B cell (primary cell): Measurements from ENCODE around the gene CELF2. TPM values are rescaled to one million over a fixed set of nuclear protein-coding genes. Genes with fewer than 3 reads are reported as not detected.

ENCODE experiments used
- ATAC-seq: fragments of 200-7000 bp; cut with Tn5 transposase; one replicate; pipeline ENCODE4 v1.10.0; 2021; ENCODE audit warnings: low read depth, mild to moderate bottlenecking, moderate number of reproducible peaks, moderate library complexity
- CTCF ChIA-PET: fragments of 350-600 bp; sonication (Branson Sonifier 250); formaldehyde crosslinking; loops from one replicate; lab custom pipeline; 2021; ENCODE audit warnings: antibody characterized with exemption, inconsistent platforms; lab: Charles Lee
- POLR2A ChIA-PET: fragments of 350-600 bp; sonication (Branson Sonifier 250); formaldehyde crosslinking; loops from one replicate; lab custom pipeline; 2021; ENCODE audit warnings: antibody characterized with exemption; lab: Charles Lee
- DNase-seq: peaks from one replicate; pipeline ENCODE4 v3.0.0; 2013
- H2AFZ ChIP-seq: 2 replicates; pipeline ENCODE4 v1.6.1; 2012; ENCODE audit warnings: mild to moderate bottlenecking, low read depth, low read length; ENCODE audit not compliant: insufficient read depth, poor library complexity, severe bottlenecking
- H3K27ac ChIP-seq, 2 donors: 1 replicate in 1 of 2; 2 replicates in 1 of 2; pipeline ENCODE4 v1.5.1; 2012 to 2013; ENCODE audit warnings: low read length in 2 of 2, mild to moderate bottlenecking in 2 of 2, moderate library complexity in 1 of 2
- H3K27me3 ChIP-seq, 4 experiments: fragments of 200-600 bp in 1 of 4; sonication (generic) in 1 of 4; replicated peaks in 1 of 4; 1 replicate in 2 of 4; 2 replicates in 2 of 4; pipeline versions ENCODE4 v1.6.1 to v1.7.0; 2013 to 2016; ENCODE audit warnings: low read length in 3 of 4, mild to moderate bottlenecking in 2 of 4, mixed read lengths in 1 of 4, moderate library complexity in 1 of 4; ENCODE audit not compliant: insufficient read depth in 4 of 4, control insufficient read depth in 3 of 4; ENCODE audit errors: control extremely low read depth in 1 of 4
- H3K36me3 ChIP-seq, 2 experiments: replicated peaks in 1 of 2; 1 replicate in 1 of 2; 2 replicates in 1 of 2; pipeline versions ENCODE4 v1.6.1 to v1.7.1; 2013; ENCODE audit warnings: low read length in 1 of 2; ENCODE audit not compliant: insufficient read depth in 2 of 2, control insufficient read depth in 1 of 2; ENCODE audit errors: control extremely low read depth in 1 of 2, extremely low read depth in 1 of 2
- H3K4me1 ChIP-seq, 2 donors: fragments of 200-600 bp in 1 of 2; sonication (generic) in 1 of 2; 1 replicate in 1 of 2; 2 replicates in 1 of 2; pipeline versions ENCODE4 v1.5.1 to v1.6.1; 2013 to 2017; ENCODE audit warnings: low read length in 2 of 2; ENCODE audit not compliant: control insufficient read depth in 2 of 2, insufficient read depth in 2 of 2
- H3K4me2 ChIP-seq: replicated peaks from 2 replicates; pipeline ENCODE3; 2012; ENCODE audit warnings: mild to moderate bottlenecking, low read depth, low read length; ENCODE audit not compliant: poor library complexity, severe bottlenecking
- H3K4me3 ChIP-seq, 5 experiments: fragments of 200-600 bp in 1 of 5; sonication (generic) in 1 of 5; 1 replicate in 3 of 5; 2 replicates in 2 of 5; pipeline versions ENCODE4 v1.5.1 to v1.7.0; 2011 to 2016; ENCODE audit warnings: low read length in 4 of 5, mild to moderate bottlenecking in 4 of 5, low read depth in 2 of 5, control low read depth in 1 of 5, moderate library complexity in 1 of 5; ENCODE audit not compliant: insufficient read depth in 1 of 5; ENCODE audit errors: control extremely low read depth in 1 of 5, extremely low read depth in 1 of 5
- H3K79me2 ChIP-seq: fragments of 200-600 bp; sonication (generic); one replicate; pipeline ENCODE4 v1.6.0; 2016; ENCODE audit warnings: low read length; ENCODE audit not compliant: control insufficient read depth, insufficient read depth
- H3K9ac ChIP-seq: fragments of 200-600 bp; sonication (generic); 2 replicates; pipeline ENCODE4 v1.6.1; 2017; ENCODE audit warnings: mild to moderate bottlenecking, low read length, moderate library complexity
- H3K9me3 ChIP-seq, 3 donors: one replicate each; pipeline versions ENCODE4 v1.6.1 to v1.7.1; 2013; ENCODE audit warnings: low read length in 2 of 3; ENCODE audit not compliant: control insufficient read depth in 2 of 3, insufficient read depth in 1 of 3; ENCODE audit errors: control extremely low read depth in 1 of 3
- H4K20me1 ChIP-seq: 2 replicates; pipeline ENCODE4 v1.6.0; 2012; ENCODE audit warnings: mild to moderate bottlenecking, low read length; ENCODE audit not compliant: insufficient read depth, control insufficient read depth, poor library complexity, severe bottlenecking
- H3K27ac Mint-ChIP-seq: one replicate; pipeline ENCODE4 v1.8.0; 2021; ENCODE audit warnings: mixed read lengths
- H3K27me3 Mint-ChIP-seq: one replicate; pipeline ENCODE4 v1.8.0; 2021; ENCODE audit warnings: mixed read lengths
- H3K4me1 Mint-ChIP-seq: one replicate; pipeline ENCODE4 v1.8.0; 2021; ENCODE audit warnings: mixed read lengths
- H3K4me3 Mint-ChIP-seq: one replicate; pipeline ENCODE4 v1.8.0; 2021; ENCODE audit warnings: mixed read lengths
- H3K9me3 Mint-ChIP-seq: one replicate; pipeline ENCODE4 v1.8.0; 2022; ENCODE audit warnings: mixed read lengths; ENCODE audit not compliant: insufficient read depth
- CTCF ChIP-seq: fragments of 200-600 bp; IDR thresholded peaks from one replicate; pipeline ENCODE4 v1.8.0; 2022; ENCODE audit warnings: antibody characterized with exemption, mild to moderate bottlenecking
- EZH2 ChIP-seq: IDR thresholded peaks from 2 replicates; pipeline ENCODE4 v1.6.1; 2012; ENCODE audit warnings: borderline replicate concordance, low read depth, mild to moderate bottlenecking, moderate library complexity, low read length; ENCODE audit not compliant: insufficient read depth, poor library complexity, severe bottlenecking
- WGBS: methylation state at CpG from one replicate; pipeline ENCODE4 v1.1.5; 2013; ENCODE audit warnings: missing lambda C conversion rate; ENCODE audit not compliant: insufficient coverage; 5-methylcytosine and 5-hydroxymethylcytosine counted together
- intact Hi-C: fragments of 100-400 bp; cut with micrococcal nuclease; formaldehyde crosslinking; loops from one replicate; pipeline ENCODE4 v1.10.0; 2022
- polyA plus RNA-seq: library from polyadenylated mRNA; depleted of rRNA; stranded (reverse); fragments of >200 nt; gene quantifications from 2 replicates; pipeline ENCODE4 v1.2.3, GENCODE V29; 2012
- total RNA-seq, 2 donors: library from RNA; stranded (reverse); fragments of 120-200 nt in 1 of 2; gene quantifications; 1 replicate in 1 of 2; 2 replicates in 1 of 2; pipeline versions ENCODE4 v1.2.3 to v1.2.4, GENCODE V29; 2013 to 2022

CELF2 gene
- total and polyA plus RNA-seq, 2 donors (not counting 1 experiment from before 2014, with no cell fraction given) = 59.5 to 112 TPM

GRCh38 chr10:10989669-10990068 lies 28.0 kb upstream of the CELF2 start:
- Mint-ChIP-seq H3K9me3 (no peaks in the 10 kb centered on the region), H3K27ac (no peak overlapping the region), H3K4me3 (no peak overlapping the region), H3K4me1 (no peaks in the 10 kb centered on the region), H3K27me3 (peaks cover 31% of the 10 kb centered on the region)
- Histone ChIP-seq H3K4me3 (no peak overlapping the region), H3K79me2 (no peaks in the 10 kb centered on the region), H3K27ac (no peak overlapping the region), H3K27me3 (peaks cover 0 to 8% (median 0%) of the 10 kb centered on the region in 4 experiments), H3K36me3 (no peaks in the 10 kb centered on the region), H3K4me2 (no peak overlapping the region), H3K9ac (no peak overlapping the region), H4K20me1 (no peaks in the 10 kb centered on the region), H3K9me3 (no peaks in the 10 kb centered on the region), H2AFZ (no peak overlapping the region), H3K4me1 (no peaks in the 10 kb centered on the region)
- CTCF ChIA-PET = no interaction called here
- POLR2A ChIA-PET = no interaction called here
- ATAC-seq (no peak), DNase-seq (no peak)
- TF ChIP-seq EZH2 (no peak), CTCF (no peak)
- intact Hi-C loops = no loop called here

GRCh38 chr10:10991144-10991543 lies 26.5 kb upstream of the CELF2 start:
- no peak overlapping the region for H3K27ac ChIP-seq
- H3K27me3 Mint-ChIP-seq = peaks cover 39% of the 10 kb centered on the region
- H3K9ac ChIP-seq = no peak overlapping the region
- intact Hi-C loops = no loop called here
- no peaks in the 10 kb centered on the region for H3K4me1 Mint-ChIP-seq
- TF ChIP-seq CTCF = no peak
- no peak for TF ChIP-seq EZH2
- DNase-seq (no peak), ATAC-seq (no peak)
- ChIA-PET CTCF (no interaction called here), POLR2A (no interaction called here)
- H2AFZ ChIP-seq = no peak overlapping the region
- H3K9me3 Mint-ChIP-seq = no peaks in the 10 kb centered on the region
- H3K79me2 ChIP-seq = no peaks in the 10 kb centered on the region
- no peak overlapping the region for H3K27ac Mint-ChIP-seq
- H3K4me3 ChIP-seq = no peak overlapping the region
- H3K4me2 ChIP-seq = no peak overlapping the region
- H3K4me3 Mint-ChIP-seq = no peak overlapping the region
- H4K20me1 ChIP-seq = no peaks in the 10 kb centered on the region
- peaks cover 0 to 11% (median 0%) of the 10 kb centered on the region in 4 experiments for H3K27me3 ChIP-seq
- H3K4me1 ChIP-seq = no peaks in the 10 kb centered on the region
- H3K36me3 ChIP-seq = no peaks in the 10 kb centered on the region
- WGBS = 84% methylated on average over 2 of the region's 2 CpGs
- no peaks in the 10 kb centered on the region for H3K9me3 ChIP-seq
